GM19240 (cell line): ENCODE measurements around the gene RTN4RL1.

Experiments used
- DNase-seq: peaks from one replicate; pipeline ENCODE4 v3.0.0; 2011; ENCODE audit warnings: low spot score; ENCODE audit not compliant: insufficient read length

The RTN4RL1 gene

DNA sequence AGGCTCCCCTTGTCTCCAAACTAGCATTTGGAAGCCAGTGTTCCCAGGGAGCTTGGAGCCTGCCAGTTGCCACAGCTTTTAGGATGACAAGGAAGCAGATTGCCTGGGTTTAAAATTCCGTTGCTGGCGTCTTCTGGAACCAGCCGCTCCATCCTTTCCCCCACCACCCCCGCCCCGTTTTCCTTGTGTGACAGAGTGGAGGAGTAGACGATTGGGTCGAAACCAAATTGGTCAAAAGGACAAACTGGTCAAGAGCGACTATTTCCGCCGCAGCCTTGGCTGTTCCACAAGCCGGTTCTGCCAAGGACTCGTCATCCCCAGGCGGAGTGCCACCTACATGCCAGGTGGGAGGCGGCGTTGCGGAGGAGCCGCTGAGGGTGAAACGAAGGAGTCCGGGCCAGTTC lies 104.2 kb downstream of the RTN4RL1 start:
- no peak for DNase-seq

DNA sequence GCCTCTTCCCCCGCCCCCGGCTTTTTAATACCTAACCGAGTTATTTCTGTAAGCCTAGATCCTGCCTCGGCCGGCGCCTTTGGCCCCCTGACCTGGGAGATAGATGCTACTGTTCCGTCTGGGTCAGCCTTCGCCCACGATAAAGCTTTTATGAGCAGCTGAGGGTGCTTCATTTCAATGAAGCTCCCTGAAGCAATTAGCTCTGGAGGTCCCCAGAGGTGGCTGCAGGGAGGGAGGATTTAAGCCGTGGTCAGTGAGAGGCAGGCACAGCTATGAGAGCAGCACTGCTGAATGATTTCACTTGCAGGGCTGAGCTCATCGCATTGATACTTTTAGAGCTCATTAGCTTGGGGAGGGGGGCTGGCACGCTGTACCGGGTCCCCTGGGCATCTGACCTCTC lies 105.9 kb downstream of the RTN4RL1 start:
- no peak for DNase-seq

GRCh38 chr17:1918346-1919162 lies 106.6 kb downstream of the RTN4RL1 start:
- DNase-seq: no peak

DNA sequence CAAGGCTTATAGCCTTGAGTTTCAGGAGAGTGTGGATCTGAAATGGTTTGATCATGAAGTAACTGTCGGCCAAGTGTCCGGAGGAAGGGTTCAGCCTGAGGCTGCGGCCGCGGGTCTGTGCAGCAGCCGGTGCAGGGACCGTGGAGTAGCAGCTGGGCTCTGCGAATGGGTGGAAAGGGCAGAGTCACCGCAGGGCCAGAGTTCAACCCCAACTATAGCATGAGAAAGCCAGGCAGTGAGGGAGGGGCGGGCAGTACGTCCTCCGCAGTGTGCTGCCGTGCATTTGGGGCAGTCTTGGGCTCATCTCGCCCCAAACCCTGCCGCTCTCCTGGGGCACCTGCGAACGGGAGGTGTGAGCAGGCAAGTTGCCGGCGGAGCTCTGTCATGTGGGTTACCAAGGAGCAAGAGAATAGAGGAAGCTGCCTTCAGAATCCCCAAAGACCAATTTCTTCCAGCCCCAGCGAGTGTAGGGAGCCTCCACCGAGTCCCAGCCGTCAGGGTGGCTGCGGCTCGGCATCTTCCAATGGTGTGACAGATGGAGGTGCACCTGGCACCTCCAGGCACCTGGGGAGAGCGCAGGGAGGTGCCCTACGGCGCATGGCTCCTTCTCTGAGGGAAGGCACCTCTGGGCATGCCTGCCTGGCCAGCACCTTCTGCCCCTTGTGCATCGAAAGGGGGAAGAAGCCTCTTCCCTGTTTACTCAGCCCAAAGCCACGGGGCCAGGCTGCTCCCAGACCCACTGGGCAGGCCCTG lies 108.0 kb downstream of the RTN4RL1 start:
- DNase-seq: no peak

DNA sequence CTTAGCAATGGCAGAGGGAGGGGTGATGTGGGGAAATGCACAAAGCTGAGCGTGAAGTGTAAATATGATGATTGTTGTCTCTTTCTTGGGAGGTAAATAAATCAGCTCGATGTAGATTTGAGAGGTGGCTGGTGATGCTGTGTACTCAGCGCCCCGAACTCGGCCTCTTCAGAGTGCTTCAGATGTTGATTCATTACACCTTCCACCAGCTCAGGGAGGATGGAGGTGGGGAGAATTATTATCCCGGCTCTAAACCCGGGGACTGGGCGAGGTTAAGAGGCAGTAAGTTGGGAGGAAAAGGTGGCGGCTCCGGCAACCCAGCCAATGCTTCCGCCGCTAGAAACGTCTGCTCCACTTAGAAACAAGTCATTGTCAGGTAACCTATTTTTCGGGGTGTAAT lies 108.8 kb downstream of the RTN4RL1 start:
- DNase-seq: no peak

DNA sequence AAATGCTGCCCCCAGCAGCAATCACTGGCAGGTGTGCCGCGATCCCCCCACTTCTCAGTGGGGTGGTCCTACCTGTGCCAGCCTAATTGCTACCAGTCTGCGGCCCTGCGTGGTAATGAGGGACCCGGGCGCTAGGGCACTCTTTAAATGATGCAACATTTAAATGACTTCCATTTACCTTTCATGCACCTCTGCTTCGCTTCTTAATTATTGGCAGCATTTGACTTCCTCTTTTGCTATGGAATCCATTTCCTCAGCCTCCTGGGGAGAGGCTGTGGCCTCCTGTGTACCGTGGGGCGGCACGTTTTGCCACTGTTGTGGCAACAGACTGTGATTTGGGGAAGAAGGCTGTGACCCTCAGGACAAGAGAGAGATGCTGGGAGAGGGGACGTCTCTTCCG lies 109.2 kb downstream of the RTN4RL1 start:
- DNase-seq: no peak

GRCh38 chr17:1914661-1915083 lies 110.5 kb downstream of the RTN4RL1 start:
- no peak for DNase-seq

DNA sequence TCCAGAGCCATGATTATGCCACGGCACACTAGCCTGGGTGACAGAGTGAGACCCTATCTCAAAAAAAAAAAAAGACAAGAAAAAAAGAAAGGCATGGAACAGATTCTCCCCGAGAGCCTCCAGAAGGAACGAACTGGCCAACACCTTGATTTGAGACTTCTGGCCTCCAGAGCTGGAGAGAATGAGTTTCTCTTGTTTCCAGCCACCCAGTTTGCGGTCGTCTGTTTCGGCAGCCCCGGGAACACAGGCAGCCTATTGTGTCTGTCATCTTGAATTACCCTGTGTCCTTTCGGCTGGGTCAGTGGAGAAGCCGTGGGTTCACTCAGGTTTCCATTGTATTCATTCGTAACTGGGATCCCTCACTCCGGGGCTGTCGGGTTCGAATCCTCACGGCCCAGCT lies 111.4 kb downstream of the RTN4RL1 start:
- DNase-seq: no peak

DNA sequence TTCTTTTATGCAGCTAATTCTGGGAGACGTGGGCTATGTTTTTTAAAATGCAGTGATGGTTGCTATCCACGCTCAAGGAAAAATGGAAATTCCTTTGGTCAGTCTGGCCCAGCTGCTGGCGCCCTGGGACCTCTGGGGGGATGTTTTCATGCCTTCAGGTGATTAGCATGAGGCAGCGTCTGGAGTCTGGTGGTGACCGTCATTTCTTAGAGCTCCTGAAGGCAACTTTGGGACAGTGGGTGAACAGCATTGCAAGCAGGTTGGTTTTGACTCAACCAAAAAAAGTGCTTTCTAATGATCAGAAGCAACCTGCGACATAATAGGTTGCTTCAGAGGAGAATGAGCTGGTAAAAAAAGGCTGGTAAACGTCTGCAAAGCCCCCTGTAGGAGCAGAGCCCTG lies 113.0 kb downstream of the RTN4RL1 start:
- DNase-seq: no peak

DNA sequence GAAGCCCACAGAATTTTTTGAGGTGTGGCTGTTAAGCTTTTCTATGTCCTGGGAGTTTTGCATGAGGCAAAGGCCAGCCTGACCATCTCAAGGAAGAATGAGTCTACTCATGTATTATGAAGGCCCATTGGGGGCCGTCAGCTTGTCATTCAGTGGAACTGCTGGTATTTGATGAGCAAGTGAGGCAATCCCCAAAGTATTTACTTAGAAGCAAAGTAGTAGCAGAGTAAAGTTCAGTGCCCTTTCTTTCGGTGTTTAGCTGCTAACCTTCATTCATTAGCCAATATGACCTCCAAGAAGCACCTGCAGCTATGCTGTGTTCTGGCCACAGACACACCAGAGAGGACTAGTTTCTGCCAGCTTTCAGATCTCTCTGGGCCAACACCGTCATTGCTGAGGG lies 115.1 kb downstream of the RTN4RL1 start:
- DNase-seq: no peak

DNA sequence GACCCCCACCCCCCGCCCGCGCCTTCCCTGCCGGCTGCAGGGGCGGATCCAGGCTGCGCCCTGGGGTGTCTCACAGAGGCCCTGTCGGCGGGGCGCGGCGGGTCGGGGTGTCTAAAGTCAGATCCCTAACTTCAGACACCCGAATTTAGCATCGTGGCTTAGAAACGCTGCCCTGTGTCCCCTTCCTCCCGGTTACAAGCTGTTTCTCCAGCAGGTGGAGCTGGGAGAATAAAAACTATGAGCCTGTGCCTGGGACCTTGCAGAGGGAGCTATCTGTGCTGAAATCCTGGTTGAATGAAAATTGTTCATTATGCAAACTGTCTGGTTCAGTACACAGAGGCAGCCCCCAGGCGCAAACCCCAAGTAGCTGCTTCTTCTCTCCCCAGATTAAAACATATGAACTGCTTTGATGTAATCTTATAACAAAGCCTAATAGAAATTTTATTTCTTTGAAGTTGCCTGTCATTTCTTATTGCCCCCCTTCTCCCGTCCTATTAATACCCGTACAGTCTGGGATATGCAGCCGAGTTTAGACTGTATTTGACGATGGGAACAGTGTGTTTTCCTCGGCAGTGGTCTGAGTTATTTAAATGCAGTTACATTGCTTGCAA lies 116.3 kb downstream of the RTN4RL1 start:
- DNase-seq: no peak

DNA sequence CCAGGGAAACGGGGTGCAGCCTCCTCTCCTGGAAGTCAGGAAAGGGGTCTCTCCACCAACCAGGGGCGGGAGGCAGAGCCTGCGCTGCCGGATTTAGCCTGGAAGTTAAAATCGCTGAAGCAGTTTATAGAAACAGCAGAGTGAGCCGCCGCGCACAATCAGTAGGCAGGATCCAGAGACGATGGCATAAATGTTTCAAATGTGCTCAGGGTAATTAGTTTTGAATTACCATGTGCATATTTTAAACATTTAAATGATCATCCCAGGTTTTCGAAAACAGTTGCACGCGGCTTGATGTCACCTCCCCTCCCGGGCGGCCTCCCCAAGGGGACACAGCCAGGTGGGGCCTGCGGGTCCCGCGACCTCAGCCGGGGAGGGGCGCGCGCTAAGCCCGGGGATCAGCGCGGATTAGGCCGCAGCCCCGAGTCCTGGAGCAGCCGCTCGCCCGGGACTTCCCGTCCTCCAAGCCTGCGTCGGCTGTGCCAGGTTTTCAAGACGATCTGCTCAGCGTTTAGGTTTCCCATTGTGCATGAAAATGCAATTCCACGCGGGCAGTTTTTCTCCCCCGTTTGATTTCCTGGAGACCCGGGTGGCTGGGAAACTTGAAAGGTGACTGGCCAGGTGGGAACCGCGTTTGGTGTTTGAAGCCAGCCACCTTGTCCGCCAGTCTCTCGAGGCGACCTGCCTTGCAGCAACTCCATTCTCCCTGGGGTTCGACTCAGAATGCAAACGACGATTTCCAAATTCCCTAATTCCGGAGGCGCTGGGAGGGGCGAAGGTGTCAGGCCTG lies 117.0 kb downstream of the RTN4RL1 start:
- DNase-seq: no peak

- DNase-seq: no peak
Measured at GRCh38 chr17:1907216-1907631, 117.9 kb downstream of the RTN4RL1 start.

GRCh38 chr17:1906662-1907101 lies 118.5 kb downstream of the RTN4RL1 start:
- no peak for DNase-seq

- no peak for DNase-seq
Measured at GRCh38 chr17:1905190-1905913, 119.8 kb downstream of the RTN4RL1 start.

DNA sequence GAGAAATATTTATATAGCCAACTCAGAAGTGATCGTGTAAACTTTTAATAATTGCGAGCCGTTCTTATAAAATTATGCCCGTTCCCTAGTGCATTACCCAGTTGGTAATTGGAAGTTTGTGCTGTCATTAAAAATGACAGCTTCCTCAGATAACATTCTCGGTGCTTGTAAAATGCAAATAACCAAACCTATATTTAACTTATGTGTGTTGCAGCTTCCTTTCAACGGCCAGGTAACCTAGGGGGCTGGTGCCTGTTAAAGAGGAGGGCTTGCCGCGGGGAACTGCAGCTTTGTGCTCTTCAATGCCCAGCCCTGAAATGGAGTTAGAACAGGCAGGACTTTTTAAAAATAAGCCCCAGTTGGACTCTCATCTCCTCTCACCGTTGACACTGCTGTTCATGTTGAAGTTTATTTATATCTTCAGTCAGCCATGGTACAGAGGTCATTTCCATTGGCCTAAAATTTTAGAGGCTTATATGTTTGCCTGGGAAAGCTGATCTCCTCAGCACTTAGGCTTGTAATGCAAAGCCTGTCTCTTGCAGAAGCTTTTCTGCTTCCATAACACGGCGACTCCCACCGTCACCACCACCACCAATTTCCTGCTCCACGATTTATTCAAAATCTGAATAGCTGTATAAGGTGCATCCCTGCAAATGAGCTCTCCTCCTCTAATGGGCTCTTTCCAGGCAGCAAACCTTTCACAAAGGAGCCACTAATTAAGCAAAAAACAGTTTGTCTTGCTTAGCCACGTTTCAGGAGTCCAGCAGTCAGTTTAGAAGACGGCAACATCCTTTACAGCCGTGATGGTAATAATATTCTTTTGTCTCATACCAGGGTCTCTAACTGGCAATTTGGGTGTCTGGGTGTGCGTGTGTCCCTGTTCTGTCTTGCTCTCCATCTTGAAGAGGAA lies 120.6 kb downstream of the RTN4RL1 start:
- no peak for DNase-seq

DNA sequence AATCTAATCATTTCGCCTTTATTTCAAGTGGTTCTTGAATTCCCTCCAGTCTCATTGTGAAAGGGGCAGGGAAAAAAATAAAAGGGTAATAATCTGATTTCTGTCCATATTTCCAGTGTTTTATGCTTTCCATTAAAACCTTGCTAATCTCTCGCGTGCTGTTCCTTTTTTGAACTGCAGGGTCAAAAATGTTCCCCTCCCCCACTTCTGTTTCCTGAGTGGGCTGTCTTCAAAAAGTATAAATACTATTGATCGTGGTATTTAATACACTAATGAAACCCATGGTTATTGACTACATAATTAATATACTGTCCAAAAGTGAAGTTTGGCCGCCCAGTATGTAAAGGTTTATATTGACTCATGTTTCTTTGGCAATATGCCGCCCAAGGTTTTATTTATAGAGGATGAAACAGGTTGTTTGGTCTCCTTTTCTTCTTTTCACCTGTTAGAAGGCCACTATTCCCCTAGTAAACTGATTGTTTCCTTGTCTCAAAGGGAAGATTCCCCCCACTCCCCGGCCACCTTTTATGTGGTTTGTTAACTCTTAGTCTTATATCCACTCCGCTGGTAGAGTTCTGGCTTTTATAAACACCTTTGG lies 125.6 kb downstream of the RTN4RL1 start:
- no peak for DNase-seq

GRCh38 chr17:1898872-1899271 lies 126.3 kb downstream of the RTN4RL1 start:
- DNase-seq: no peak

DNA sequence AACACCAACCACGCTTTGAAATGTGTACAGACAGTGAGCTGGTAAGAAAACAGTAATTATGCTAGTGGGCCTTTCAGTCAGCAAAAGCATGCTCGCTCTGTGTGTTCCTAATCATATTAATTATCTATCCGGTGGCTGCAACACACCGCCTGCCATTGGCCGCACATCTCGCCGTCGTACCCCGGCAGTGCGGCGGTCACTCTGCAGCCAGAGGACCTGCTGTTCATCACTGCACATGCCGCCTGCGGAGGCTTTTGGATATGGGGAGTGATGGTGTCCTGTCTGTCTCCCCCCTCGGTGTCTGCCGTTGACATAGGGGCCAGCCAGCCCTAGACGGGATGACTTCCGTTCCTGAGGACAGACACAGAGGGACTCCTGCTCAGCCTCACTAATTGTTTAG lies 126.8 kb downstream of the RTN4RL1 start:
- DNase-seq: no peak
